ENCODE measurements around the gene GOLPH3.

GOLPH3 gene

DNA sequence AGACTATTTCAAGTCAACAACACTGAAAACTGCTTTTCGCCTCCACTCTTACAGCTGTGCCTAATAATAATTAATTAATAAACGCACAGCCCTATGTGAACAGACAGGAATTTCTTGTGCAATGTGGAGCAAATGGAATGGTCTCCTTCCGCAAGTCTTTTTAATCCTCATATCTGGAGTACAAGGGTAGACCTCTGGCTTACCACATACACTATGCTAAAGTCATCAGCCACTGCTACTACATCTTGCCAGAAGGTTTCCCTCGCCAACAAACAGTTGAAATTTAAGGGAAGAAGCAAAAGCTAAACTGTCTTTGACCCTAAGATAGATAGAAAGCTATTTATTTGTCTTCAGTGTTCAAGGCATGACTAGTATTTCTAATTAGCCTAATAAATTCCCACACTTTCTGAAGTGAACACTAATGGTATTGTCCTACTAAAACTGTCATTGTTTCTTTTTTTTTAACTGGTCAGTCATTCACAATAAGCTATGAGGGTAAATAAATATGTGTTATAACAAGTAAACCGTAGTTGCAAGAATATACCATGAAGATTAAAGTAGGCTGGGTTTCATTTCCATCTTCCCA lies 63.9 kb downstream of the GOLPH3 start:
- TF ChIP-seq, protein P1, sequence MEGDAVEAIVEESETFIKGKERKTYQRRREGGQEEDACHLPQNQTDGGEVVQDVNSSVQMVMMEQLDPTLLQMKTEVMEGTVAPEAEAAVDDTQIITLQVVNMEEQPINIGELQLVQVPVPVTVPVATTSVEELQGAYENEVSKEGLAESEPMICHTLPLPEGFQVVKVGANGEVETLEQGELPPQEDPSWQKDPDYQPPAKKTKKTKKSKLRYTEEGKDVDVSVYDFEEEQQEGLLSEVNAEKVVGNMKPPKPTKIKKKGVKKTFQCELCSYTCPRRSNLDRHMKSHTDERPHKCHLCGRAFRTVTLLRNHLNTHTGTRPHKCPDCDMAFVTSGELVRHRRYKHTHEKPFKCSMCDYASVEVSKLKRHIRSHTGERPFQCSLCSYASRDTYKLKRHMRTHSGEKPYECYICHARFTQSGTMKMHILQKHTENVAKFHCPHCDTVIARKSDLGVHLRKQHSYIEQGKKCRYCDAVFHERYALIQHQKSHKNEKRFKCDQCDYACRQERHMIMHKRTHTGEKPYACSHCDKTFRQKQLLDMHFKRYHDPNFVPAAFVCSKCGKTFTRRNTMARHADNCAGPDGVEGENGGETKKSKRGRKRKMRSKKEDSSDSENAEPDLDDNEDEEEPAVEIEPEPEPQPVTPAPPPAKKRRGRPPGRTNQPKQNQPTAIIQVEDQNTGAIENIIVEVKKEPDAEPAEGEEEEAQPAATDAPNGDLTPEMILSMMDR (IDR thresholded peaks at IDR 0.05; ENCODE audit: insufficient read depth, low read depth, low read length, missing control alignments), result no peak
- no peak overlapping the region for H3K4me3 ChIP-seq (ENCODE audit: low read length)
- no peak for DNase-seq (ENCODE audit: low read depth)

DNA sequence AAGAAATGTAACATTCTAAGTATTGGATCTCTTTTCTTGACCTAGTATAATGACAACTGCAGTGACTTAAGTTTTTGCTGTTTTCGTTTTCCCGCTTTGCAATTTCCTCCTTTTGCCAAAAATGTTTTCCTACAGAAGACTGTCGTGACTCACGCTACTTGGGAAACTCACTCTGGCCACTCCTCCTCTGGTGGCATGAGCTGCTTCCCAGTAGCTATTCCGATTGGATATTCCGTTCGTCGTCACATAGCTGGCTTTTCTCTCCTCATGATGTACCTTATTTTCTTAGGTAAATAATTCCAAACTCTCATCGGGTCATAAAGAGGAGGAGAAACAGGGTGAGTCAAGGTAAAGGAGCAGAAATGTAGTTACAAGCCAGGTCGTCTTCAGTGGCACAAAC lies 64.9 kb downstream of the GOLPH3 start:
- DNase-seq (ENCODE audit: low read depth), result peak; percentile 77
- no peak overlapping the region for H3K4me3 ChIP-seq (ENCODE audit: low read length)
- TF ChIP-seq, protein P1 (IDR thresholded peaks at IDR 0.05; ENCODE audit: insufficient read depth, low read depth, low read length, missing control alignments), result no peak

DNA sequence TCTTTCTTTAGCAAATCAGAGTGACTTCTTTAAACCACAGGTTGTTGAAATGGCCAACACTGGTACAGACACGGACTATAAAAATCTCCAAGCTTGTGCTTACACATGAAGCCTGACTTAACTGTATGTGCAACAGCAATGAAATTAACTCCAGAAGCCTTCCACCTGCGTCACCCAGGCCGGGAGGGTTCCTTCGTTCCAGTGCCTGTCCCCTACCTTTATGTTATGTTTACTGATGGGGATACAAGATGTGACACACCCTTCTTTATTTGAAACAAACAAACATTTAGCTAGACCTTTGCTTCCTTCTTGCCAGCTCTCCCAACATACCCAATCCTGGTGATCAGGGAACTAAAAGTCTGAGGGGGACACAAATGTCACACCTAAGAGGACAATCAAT lies 66.0 kb downstream of the GOLPH3 start:
- H3K4me3 ChIP-seq (ENCODE audit: low read length), result no peak overlapping the region
- TF ChIP-seq, protein P1 (IDR thresholded peaks at IDR 0.05; ENCODE audit: insufficient read depth, low read depth, low read length, missing control alignments), result no peak
- DNase-seq (ENCODE audit: low read depth), result no peak

DNA sequence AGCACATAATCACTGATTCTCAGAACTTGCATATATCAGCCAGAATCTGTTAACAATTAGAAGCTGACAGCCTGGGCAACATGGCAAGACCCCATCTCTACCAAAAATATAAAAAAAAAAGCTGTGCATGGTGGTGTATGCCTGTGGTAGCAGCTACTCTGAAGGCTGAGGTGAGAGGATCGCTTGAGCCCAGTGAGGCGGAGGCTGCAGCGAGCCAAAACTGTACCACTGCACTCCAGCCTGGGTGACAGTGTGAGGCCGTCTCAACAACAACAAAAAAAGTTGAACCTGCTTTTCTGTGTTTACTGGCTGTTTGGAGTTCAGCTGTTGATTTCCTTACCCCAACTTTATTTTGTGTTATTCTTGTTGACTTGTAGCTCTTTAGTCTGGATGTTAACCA lies 66.8 kb downstream of the GOLPH3 start:
- no peak overlapping the region for H3K4me3 ChIP-seq (ENCODE audit: low read length)
- TF ChIP-seq, protein P1 (IDR thresholded peaks at IDR 0.05; ENCODE audit: insufficient read depth, low read depth, low read length, missing control alignments), result no peak
- DNase-seq (ENCODE audit: low read depth), result no peak

DNA sequence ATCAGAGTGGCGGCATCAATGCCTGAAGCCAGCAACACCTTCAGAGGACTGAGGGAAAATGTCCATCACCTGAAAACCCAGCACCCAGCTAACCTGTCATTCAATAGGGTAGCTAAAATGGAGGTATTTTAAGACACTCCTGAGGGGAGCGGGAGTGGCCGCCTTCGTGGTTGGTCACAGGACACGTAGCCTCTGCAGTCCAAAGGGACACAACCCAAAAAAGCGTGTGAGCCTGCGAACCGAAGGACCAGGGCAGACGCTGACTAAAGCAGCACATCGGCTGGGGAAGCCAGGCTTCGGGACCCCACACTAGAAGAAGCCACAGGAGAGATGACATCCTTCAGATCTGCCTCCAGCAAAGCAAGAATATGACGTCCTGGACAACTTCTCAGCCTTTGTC lies 70.6 kb downstream of the GOLPH3 start:
- TF ChIP-seq, protein P1 (IDR thresholded peaks at IDR 0.05; ENCODE audit: insufficient read depth, low read depth, low read length, missing control alignments), result no peak
- no peak for DNase-seq (ENCODE audit: low read depth)
- H3K4me3 ChIP-seq (ENCODE audit: low read length), result no peak overlapping the region

DNA sequence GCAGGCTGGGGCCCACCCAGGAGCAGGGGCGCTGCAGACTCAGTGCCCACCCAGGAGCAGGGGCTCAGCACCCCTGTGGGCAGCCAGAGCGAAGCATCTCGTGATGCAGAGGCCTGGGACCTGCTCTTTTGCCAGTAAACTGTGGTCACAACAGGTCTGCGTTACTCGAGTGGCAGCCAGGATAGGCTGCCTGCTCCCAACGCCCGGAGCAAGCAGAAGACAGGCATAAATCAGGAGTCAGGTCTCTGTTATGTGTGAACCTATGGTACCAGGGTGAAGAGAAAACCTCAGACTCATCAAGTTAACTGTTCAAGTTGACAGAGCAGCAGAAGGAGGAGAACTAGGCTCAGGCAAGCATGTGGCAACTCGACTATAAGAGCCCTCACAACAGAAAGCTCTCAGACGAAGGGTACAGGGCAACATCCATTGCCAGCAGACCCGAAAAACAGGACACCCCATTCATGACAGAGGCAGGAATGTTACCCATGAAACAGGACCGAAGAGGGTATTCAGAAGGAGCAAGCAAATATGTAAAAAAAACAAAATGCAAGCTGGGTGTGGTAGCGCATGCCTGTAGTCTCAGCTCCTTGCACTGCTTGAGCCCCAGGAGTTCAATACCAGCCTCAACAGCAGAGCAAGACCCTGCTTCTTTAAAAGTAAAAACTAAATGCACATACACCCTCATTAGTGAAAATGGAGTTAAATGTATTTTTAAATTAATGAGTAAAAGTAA lies 71.7 kb downstream of the GOLPH3 start:
- no peak overlapping the region for H3K4me3 ChIP-seq (ENCODE audit: low read length)
- no peak for DNase-seq (ENCODE audit: low read depth)
- TF ChIP-seq, protein P1 (IDR thresholded peaks at IDR 0.05; ENCODE audit: insufficient read depth, low read depth, low read length, missing control alignments), result no peak

Data from epithelial cell of esophagus (primary cell).